Measurements from ENCODE around the gene CAPN15.
A peak's percentile ranks its signal among the peaks of the same experiment; 100 is the strongest.

CAPN15 gene

DNA sequence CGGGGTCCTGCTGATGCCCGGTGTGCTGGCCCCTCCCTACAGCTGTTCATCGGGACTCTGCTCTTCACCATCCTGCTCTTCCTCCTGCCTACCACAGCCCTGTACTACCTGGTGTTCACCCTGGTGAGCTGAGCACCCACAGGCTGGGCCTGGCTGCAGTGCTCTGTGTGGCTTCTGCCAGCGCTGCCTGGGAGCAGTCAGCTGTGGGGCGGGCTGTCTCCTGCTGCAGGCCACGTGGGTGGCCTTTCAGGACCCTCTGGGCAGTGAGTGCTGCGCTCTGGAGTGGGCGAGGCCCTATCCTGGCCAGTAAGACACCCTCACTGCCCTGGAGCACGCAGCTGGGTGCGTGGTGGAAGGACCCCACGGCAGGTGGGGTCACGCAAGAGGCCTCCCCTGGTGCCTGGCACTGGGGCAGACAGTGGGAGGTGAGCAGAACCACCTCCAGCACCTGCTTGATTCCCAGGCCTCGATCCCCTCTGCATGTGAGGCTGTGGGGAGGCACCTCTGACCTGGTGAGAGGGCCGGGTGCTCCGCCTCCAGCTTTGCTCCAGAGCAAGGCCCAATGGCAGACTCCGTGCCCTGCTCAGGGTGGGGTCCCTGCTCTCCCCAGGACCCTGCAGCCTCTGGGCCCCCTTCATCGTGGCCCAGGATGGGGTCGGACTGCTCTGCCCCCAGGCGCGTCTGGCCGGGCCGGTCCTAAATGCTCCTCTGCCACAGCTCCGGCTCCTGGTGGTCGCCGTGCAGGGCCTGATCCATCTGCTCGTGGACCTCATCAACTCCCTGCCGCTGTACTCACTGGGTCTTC is 52.8 kb downstream of the CAPN15 start:
- no peak for DNase-seq

DNA sequence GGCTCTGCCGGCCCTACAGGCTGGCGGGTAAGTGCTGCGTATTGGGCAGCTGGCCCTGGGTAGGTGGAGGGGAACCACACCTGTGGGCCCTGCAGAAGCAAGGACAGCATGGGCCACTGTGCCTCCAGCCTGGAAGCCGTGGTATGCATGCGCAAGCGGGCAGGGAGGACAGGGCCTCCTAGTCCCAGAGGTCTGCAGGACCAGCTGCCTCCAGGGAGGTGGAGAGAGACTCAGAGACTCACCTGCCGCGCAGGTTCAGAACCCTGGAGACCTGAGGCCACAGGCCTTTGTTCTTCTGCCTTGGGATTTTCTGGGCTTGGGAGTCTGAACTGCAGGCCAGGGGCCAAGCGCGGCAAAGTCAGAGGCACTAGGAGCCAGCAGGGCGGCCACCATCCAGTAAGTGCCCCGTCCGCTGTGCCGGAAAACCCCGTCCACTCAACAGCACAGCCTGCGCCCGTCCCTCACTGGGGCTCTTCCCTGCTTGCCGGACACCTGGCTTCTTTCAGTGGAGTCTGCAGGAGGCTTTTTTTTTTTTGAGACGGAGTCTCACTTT is 53.5 kb downstream of the CAPN15 start:
- DNase-seq: no peak

GRCh38 chr16:582218-582613 is 54.7 kb downstream of the CAPN15 start:
- no peak for DNase-seq

GRCh38 chr16:582614-583331 is 55.3 kb downstream of the CAPN15 start:
- DNase-seq: peak; percentile 17

- peak; percentile 63 for DNase-seq
These were observed 55.9 kb downstream of the CAPN15 start for GRCh38 chr16:583470-583814.

DNA sequence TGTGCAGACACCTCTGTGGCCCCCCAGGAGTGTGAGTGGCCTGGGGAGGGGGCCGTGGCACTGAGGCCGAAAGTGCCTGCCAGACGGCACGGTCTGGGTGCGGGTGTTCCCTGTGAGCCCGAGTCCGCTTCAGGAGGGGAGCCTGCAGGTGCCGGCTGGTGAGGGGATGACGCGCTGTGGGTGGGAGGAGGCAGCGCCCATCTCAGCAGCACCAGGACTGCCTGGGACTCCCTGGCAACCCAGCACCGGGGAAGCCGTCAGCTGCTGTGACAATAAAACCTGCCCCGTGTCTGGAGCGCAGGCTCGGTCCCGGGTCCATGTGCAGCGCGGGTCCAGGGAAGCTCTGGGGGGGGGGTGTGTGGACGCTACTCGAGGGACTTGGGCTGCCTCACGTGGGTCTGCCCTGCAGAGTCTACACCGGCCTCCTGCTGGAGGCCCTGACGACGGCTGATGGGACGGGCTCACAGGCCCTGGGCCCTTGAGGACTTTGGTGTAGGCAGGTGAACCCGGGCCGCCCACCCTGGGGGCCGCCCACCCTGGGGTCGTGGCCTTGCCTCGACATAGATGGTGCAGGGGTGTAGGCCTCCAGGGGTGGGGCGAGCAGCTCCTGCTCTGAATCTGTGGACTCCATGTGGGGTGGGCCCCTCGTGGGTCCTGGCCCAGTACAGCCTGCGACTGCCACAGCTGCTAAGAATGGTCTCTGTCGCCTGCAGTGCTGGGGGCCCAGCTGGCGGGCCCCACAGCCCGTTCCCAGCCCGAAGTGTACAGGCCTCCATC is 56.5 kb downstream of the CAPN15 start:
- peak; percentile 74 for DNase-seq

DNA sequence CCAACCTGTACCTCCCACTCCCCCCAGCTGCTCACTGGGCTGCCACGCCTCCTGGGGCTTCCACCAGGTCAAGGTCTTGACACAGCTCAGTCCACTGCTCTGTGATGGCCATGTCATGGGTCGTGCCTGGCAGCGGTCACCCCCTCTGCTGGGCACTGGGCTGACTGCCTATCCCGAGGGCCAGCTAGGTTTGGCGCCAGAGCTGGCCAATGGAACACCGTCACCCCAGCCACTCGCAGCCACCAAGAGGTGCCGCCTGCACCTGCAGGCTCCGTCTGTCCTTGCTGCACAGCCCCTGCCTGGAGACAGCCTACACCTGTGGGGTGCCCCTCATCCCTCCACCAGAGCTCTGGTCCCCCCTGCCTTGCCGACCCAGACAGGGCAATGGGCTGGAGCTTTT is 57.8 kb downstream of the CAPN15 start:
- DNase-seq: peak; percentile 57

DNA sequence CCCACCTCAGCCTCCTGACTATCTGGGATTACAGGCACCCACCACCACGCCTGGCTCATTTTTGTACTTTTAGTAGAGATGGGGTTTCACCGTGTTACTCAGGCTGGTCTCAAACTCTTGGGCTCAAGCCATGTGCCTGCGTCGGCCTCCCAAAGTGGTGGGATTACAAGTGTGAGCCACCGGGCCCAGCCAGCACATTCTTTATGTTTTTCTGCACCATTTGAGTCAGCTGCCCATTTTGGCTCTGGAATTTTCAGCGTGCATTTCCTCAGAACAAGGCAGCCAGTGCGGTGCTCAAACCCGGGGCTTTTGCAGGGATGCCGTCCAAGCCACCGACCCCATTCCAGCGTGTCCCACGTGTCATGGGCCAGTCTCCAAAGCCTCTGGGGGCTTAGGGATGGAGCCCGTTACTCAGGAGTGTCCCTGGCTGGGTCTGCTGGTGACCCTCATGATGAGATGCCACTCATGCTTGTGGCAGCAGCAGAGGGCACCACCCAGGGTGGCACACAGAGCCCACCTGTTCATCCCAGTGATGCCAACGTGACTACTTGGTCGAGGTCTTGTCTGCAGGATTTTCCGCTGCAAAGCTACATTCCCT is 58.6 kb downstream of the CAPN15 start:
- no peak for DNase-seq

GRCh38 chr16:586645-587590 is 59.4 kb downstream of the CAPN15 start:
- DNase-seq: no peak

GRCh38 chr16:588639-588888 is 61.1 kb downstream of the CAPN15 start:
- peak; percentile 35 for DNase-seq

DNA sequence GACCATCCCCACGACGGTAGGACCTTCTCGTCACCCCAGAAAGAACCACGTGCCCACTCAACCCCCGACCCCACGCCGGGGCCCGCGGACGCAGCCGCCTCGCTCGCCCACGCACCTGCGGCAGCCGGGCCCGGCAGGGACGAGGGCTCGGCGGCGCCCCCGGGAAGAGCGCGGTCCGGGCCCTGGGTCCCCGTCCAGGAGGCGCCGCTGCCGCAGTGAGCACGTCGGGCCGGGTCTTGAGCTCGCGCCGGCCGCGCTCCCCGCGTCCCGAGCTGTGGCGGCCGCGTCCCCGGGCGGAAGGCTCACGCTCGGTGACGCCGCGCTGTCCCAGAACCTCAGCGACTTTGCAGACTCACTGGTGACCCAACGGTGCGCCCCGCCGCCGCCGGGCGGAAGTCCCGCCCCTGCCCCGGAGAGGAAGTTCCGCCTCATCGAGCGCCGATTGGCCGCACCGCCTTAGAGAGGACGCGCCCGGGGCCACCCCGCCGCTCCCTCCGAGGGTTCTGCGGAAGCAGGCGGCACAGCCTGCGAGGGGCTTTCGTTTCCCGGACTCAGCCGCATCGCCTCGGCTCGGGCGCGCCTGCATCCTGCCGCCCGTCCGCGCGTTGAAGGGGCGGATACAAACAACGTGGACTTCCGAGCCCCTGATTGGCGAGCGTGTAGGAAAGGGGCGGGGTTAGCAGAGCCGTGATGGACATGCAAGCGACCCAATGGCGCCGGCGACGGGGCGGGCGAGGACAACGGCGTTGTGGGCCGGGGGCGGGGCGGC is 61.6 kb downstream of the CAPN15 start:
- DNase-seq: peak; percentile 93

- DNase-seq: peak; percentile 94
These were observed 62.2 kb downstream of the CAPN15 start, which contains the start of gene RAB40C for GRCh38 chr16:589658-590187. TSS of gene RAB40C (plus strand) at chr16:590066. CDS start at chr16:590292, 226 bp downstream.

- DNase-seq: no peak
These were observed 62.8 kb downstream of the CAPN15 start for GRCh38 chr16:590188-590814.

- DNase-seq: no peak
These were observed 63.3 kb downstream of the CAPN15 start for GRCh38 chr16:590815-591200.

GRCh38 chr16:591231-591630 is 63.7 kb downstream of the CAPN15 start:
- no peak for DNase-seq

DNA sequence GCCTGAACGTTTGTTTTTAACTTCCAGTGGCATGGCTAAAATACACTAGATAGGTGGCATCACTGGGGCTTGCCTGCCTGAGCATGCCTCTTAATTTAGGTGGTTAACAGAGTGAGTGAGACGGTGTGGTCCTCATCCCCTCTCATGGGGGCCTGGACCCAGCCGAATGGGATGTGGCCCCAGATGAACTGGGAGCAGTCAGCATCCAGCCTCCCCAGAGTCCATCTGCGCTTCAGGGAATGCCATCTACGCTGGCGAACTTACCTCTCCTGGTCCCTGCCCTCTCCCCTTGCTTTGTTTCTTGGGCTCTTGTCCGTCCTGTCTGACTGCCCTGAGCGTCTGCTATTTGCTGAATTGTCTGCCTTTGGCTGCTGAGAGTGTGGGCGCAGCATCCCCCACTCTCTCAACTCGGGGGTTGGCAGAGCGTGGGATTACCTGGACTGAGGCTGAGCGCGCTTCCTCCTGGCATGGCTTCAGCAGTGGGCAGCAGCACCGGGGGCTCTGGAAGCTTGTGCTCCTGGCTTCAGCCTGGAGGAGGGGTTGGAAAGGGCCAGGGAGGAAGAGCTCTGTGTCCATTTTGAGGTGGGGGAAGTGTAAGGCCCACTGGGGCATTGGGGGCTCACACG is 64.5 kb downstream of the CAPN15 start:
- no peak for DNase-seq

- peak; percentile 86 for DNase-seq
These were observed 65.2 kb downstream of the CAPN15 start for GRCh38 chr16:592518-593306.

DNA sequence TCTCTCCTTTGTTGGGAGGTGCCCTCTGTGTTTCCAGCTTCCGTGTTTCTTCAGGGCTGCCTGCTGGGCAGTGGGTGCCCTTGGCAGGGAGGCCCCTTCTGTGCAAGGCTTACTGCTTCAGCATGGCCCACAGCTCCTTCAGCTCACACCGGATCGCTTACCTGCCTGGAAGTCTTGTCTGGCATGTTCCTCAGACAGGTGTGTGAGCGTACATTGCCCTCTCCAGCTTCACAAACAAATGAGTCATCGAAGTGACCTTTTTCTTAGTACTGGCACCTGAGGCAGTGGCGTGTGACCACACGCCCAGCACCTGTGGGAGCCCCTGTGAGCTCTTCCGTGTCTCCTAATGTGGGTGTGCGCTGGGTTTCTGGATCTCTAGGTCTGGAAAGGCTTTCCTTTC is 65.9 kb downstream of the CAPN15 start:
- DNase-seq: peak; percentile 56

- DNase-seq: no peak
These were observed 66.3 kb downstream of the CAPN15 start for GRCh38 chr16:593807-594206.
